GM21390 (cell line): ENCODE results near the gene RNASE1.

Source experiments
- ATAC-seq: cut with Tn5 transposase; IDR thresholded peaks from one replicate; pipeline ENCODE4 v1.9.1; 2021; ENCODE audit not compliant: unreplicated experiment

The RNASE1 gene

DNA sequence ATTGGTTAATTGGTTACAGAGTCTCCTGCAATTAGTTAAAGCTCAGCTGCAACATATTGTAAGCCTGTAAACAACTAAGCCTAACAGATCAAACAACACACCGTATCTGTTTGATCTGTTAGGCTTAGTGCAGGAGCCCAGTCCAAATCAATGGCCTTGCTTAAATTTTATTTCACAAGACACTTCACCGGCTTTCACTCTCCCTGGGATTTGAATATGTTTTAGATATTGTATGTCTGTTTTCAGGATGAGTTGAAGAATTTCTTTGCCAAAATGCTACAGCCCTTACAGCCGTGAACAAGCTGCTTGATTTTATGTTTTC is 5.5 kb upstream of the RNASE1 start:
- no peak for ATAC-seq

DNA sequence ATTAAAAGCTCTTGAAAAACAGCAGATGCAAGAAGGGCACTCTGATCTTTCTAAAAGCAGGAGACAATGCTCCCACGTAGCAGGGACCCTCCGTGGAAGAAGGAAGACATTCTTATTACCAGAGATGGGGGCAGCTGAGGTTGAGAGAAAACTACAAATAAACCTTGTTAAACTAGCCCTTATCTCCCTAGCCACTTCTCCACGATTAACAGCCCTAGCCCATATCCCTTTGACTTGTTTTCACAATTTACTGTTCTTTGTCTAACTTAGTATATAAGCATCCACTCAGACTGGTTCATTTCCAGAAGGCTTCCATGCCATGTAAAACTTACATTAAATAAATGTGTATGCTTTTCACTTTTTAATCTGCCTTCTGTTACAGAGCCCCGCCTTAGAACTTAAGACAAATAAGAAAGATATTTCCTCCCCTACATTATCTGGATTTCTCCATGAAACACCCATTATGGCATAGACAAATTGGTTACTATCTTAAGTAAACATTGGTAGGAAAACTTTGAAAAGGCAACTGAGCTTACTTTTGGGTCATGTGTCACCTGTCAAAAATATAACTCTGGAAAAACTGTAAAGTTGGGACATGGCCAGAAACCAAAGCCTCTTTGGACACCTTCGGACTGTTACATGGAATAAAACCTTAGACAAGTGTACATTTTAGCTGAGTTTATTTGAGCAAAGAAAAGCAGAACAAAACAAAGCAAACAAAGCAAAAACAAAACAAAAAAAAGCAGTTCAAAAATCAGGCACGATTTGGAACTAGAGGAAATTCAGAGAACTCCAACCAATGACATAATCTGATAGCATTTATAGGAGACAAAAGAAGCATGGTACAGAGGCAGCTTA is 4.9 kb upstream of the RNASE1 start:
- ATAC-seq, result no peak

DNA sequence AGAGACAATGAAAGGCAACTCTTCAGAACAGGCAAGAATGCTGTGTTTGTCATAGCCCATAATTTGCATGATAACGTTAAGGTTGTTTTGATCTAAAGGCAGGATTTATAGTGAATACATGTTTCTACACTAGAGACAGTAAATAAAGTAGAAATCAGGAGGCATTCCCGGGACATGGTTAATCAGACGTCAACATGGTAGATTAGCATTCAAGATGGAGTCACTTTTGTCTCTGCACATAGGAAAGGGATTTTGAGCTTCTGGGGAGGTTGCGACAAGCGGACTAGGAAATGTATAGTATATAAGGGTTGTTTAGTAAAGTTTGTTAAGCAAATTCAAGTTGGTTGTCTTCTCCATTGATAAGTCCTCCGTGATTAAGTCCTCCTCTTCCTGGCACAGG is 2.8 kb upstream of the RNASE1 start:
- ATAC-seq, result no peak

DNA sequence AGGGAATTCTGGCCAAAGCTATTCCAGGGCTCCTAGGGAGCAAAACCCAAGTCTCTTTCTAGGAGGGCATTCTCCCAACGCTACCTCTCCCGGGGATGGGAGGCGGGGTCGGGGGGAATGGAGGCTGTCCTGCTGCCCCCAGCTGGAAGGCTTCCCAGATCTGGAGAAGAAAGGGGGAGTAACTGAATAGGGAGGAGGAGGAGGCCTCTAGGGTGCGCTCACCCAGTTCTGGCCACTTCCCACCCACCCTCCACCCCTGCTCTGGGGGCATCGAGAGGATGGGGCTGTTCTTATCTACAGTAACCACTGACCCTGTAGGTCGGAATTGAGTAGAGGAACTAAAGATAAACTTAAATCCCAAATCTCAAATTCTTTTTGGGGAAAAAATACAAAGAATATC is 579 bp upstream of the RNASE1 start:
- no peak for ATAC-seq

DNA sequence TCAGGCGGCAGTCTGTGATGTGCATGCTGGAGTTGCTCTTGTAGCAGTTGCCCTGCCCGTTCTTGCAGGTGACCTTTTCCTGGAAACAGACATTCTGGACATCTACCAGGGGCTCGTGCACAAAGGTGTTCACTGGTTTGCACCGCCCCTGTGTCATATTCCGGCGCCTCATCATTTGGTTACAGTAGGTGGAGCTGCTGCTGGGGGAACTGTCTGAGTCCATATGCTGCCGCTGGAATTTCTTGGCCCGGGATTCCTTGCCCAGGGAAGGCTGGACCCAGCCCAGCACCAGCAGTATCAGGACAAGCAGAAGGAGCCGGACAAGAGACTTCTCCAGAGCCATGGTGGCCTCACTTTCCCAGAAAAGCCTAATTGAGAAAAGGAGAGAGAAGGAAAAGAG is 918 bp downstream of the RNASE1 start:
- no peak for ATAC-seq

DNA sequence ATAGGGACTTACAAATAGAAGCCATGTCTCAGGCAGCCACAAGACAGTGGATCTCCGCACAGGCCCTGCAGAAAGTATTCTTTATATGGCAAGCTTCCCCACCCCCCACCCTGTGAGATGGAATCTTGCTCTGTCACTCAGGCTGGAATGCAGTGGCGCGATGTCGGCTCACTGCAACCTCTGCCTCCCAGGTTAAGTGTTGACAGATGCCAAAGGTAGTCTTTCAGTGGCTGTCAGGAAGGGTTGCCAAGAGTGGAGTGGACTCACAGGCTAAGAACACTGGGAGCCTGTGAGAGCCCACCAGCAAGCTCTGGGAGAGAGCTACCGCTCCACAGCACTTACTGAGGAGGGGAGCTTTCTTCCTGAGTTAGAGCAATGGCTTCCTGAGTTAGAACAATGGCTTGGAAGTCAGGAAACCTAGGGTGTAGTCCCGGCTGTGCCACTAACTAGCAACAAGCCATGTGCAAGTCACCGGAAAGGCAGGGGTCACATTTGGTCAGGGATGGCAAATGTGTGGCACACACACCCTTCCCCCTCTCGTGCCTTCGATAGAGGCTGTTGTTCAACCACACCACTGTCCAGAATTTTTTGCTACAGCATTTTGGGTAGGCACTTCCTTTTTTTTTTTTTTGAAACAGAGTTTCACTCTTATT is 2.6 kb downstream of the RNASE1 start:
- ATAC-seq, result no peak

DNA sequence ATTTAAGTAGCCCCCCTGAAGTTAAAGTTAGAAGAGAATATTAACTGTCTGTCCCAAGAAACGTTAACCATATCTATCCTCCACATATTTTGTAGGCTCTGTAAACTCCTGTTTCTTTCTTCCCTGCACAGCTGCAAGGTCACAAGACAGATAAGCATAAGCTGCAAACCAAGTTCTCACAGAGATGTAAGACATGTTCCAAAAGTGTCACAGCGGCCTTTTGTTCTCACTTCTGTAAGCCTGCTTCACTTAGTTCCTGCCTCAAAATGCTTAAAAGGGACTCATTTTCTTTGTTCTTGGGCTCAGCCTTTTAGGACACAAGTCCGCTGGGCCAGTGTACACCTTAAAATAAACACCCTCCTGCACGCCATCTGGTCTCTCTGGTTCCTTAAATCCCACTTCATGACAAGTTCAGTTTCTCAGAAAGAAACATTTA is 3.2 kb downstream of the RNASE1 start:
- ATAC-seq, result no peak

DNA sequence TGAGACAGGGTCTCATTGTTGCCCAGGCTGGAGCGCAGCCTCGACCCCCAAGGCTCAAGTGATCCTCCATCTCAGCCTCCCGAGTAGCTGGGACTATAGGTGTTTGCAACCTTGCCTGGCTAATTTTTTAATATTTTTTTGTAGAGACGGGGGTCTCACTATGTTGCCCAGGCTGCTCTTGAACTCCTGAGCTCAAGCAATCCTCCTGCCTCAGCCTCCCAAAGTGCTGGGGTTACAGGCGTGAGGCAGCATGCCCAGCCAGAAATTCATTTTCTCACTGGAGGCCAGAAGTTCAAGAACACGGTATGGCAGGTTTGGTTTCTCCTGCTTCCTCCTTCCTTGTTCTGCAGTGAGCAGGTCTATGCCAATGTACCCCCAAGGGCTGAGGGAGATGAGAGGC is 3.7 kb downstream of the RNASE1 start:
- ATAC-seq, result no peak

DNA sequence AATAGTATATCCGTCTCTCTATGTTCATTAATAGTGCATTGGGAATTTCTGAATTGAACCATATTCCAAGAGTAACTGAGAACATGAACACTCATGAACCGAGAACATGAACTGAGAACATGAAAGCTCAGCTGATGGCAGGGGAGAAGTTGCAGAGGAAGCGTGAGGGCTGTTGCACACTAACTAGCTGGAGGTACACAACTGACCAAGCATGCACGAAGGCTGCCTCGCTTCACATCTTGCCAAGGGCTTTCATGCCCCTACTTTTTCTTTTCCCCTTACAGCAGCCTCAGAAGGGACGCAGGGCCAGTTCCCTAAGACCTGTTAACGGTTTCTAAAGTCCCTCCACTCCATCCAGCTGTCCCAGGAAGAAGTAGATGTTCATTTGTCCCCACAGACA is 4.3 kb downstream of the RNASE1 start:
- ATAC-seq, result no peak

DNA sequence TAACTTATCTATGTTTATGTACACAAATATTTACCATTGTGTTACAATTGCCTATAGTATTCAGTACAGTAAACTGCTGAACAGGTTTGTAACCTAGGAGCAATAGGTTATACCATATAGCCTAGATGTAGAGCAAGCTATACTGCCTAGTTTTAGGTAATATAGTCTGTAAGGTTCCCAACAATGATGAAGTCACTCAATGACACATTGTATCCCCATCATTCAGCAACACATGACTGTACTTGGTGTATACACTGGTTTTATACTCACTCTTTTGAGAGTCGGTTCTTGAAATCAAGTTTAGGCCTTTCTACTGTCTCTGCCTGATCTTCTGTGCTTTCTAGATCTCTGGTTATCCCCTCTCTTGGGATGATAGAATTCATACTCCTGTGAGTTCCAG is 5.5 kb downstream of the RNASE1 start:
- ATAC-seq, result no peak

DNA sequence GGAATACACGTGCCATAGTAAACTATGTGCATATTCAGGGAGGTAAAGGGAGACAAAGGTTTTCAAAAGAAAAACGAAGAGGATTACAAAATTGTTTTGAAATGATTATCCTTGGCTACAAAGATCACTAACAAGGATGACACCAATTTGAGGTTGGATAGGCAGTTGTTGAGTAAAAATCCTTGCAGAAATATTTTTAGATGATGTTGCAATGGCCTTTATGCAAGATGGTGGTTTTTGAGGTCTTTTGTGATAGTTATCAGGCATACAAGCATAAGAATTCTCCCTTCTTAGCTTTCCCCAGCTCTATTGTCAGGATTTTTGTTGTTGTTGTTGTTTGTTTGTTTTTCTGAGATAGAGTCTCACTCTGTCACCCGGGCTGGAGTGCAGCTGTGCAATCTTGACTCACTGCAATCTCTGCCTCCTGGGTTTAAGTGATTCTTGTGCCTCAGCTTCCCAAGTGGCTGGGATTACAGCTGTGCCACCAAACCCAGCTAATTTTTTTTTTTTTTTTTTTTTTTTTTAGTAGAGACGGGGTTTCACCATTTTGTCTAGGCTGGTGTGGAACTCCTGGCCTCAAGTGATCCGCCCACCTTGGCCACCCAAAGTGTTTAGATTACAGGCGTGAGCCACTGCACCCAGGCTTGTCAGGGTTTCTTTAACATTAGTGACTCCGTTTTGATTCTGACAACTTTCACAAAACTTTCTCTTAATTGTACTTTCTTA is 7.8 kb downstream of the RNASE1 start:
- ATAC-seq, result no peak

DNA sequence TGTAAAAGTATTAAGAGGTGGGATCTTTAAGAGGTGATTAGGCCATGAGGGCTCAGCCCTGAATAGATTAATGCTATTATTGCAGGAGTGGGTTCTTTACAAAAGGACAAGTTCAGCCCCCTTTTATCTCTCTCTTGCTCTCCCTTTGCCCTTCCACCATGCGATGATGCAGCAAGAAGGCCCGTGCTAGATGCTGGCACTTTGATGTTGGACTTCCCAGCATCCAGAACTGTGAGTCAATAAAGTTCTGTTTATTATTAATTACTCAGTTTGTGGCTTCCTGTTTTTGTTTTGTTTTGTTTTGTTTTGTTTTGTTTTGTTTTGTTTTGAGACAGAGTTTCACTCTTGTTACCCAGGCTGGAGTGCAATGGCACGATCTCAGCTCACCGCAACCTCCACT is 10.1 kb downstream of the RNASE1 start:
- ATAC-seq, result no peak

DNA sequence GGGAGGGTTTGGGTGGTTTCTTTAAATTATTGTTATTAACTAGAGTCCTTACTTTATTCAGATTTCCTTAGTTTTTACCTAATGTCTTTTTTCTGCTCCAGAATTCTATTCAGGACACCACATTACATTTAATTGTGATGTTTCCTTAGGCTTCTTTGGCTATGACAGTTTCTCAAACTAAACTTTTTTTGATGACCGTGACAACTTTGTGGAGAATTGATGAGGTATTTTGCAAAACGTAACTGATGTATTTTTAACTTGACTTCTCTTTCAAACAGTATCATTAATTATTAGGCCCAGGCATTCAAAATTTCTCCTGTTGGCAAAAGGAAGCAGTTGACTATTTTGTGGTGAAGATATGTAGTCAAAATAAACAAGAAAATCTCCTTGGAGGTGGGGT is 11.0 kb downstream of the RNASE1 start:
- ATAC-seq, result no peak

DNA sequence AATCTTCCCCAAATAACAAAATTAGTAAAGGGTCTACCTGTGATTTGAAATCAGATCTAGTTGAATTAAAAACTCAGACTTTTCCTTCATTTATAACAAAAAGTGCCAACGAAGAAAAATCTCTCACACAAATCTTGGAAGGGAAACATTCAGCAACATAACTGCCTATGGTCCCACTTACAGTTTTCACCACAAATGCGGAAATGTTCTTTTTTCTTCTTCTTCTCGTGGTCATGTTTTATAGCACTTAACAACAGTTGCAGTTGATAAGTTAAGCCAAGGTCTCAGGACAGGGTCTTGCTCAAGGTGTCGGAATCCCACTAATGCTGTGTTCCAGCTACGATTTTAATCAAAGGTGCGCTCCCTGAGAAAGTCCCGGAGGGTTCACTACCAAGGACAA is 11.5 kb downstream of the RNASE1 start:
- no peak for ATAC-seq

DNA sequence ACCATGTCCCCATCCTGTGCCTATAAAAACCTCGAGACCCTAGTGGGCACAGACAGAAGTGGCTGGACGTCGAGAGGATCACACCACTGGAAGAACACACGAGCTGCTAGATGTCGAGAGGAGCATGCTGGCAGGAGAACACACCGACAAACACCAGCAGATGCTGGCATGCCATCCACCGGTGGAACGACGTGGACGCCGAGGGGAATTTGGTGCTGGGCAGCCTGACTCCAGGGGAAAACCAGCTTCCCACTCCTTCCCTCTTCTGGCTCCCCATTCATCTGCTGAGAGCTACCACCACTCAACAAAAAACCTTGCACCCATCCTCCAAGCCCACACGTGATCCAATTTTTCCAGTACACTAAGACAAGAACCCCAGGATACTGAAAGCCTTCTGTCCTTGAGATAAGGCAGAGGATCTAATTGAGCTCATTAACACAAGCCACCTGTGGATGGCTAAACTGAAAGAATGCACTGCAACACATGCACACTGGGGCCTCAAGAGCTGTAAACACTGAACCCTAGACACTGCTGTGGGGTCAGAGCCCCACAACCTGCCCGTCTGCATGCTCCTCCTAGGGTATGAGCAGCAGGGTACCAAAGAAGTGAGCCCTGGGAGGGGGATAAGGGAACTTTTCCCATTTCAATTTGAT is 12.1 kb downstream of the RNASE1 start:
- no peak for ATAC-seq

DNA sequence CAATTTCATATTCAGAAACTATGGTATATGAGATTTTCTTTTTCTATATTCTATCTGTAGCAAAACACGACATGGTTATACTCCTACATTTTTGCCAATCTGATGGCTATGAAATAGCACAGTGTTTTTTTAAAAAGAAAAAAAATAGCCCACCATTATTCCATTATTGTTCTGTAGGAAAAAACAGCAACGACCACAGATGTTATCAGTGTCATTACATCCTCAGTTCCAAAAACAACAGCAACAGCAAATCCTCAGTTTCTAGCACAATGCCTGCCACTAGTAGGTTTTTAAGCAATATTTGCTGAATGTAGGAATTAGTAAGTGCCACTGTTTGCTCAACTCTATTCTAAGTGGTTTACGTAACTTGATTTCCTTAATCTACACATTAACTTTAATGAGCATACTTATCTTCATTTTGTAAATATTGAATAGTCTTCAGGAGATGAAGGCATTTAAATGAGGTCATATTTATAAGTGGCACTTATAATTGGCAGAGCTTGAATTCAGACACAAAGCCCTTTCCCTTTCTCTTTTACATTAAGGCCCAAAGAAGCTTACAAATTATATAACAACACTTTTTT is 13.3 kb downstream of the RNASE1 start:
- ATAC-seq, result no peak

DNA sequence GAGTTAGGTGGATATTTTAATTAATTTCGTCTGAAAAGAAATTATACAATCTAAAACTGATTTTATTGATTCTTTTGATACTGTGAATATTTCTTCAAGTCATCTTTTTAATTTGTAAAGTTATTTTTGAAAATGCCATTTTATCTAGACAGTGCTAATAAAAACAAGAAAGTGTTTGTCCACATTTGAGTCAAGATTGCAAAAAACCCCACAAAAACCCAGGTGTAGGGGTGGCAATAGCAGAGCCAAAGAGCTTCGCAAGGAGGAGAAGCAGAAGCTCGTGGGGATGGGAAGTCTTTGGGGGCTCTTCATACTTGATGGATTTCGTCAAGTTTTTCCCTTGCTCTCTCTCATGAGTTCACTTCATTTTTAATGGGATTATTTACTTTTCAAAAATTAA is 15.6 kb downstream of the RNASE1 start:
- no peak for ATAC-seq

DNA sequence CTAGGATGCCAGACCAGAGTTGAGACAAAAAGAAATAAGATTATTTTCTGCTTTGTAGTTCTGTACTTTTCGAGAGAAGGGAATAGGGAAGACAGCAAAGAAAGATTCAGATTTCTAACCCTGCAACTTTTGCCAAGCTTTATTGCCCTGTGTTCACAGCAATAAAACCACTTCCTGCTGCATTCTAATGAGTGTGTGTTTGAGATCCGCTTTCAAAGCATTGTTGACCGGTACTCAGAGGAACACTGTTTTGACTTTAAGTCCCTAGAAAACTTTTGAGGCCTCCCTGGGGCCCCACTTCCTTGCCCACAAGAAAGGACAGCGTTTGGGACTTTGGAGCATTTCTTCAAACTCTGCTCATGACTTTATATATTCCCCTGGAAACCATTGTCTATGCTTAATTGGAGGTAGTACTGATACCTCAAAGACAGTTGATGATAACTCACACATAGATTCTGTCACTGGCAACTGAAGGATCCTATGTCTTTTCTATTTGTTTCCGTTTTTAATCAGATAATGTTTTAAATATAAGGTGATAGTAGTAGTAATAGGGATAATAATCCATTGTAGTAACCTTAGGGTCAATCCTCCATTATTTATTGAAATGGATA is 20.3 kb downstream of the RNASE1 start:
- no peak for ATAC-seq

DNA sequence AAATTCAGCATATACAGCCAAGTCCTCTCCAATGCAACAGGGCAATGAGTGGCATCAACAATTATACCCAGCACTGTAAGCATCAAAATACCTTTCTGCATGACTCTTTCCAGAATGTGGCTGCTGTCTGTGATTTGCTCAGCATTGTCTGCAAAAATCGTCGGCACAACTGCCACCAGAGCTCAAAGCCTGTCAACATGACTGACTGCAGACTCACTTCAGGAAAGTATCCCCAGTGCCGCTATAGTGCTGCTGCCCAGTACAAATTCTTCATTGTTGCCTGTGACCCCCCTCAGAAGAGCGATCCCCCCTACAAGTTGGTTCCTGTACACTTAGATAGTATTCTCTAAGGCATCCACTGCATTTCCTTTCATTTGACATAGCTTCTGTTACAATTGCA is 20.8 kb downstream of the RNASE1 start:
- ATAC-seq, result no peak

DNA sequence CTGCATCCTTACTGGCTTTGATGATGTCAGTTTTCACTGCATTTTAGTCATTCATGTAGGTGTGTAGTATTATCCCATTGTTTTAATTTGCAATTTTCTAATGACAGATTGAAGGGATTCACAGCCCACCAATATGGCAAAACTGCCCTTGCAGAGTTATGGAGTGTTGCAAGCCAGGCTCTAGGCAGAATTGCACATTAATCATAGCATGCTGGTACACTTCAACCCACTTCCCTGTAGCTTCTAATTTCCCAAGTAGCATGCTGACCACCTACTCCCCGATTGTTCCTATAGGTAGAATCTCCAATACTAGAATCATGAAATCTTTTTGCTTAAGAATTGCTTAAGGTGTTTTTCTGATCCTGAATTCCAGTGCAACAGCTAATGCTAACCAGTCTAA is 26.7 kb downstream of the RNASE1 start:
- no peak for ATAC-seq

DNA sequence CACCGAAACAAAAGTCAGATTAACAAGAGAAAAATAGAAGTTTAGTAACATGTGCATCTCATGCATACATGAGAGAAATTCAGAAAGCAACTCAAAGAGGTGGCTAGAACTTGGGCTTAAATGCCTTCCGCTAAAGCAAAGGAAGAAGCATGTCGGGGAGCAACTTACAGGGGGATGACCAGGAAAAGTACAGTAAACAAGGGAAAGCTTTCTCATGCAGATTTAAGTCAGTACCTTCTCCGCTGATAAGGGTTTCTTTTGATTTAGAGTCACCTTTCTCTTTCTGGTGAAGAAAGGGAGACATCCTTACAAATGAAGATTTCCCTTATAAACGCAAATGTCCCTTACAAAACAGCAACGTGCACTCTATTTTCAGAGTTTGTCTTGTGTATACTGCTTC is 27.6 kb downstream of the RNASE1 start:
- no peak for ATAC-seq
